HepG2 (cell line): ENCODE data around the gene LCLAT1. TPM values are rescaled to one million over a fixed set of nuclear protein-coding genes. Genes with fewer than 3 reads are reported as not detected.

Experiments used
- ATAC-seq: fragments of 200-7000 bp; cut with Tn5 transposase; 3 replicates; pipeline ENCODE4 v1.9.1; 2020; ENCODE audit warnings: mild to moderate bottlenecking, moderate library complexity
- BruUV-seq: library from RNA; stranded (reverse); fragments of 400-500 nt; replicated peaks from 2 replicates; lab custom pipeline; 2021; lab: Mats Ljungman, UMichigan
- CTCF ChIA-PET: fragments of 300-600 bp; formaldehyde crosslinking; extraction: SDS; loops from one replicate; lab custom pipeline; 2021; ENCODE audit warnings: low total read pairs, inconsistent platforms, low intra/inter-chr PET ratio; lab: Yijun Ruan, JAX
- POLR2A ChIA-PET: fragments of 350-600 bp; sonication (Branson Sonifier 250); formaldehyde crosslinking; loops from one replicate; lab custom pipeline; 2020; ENCODE audit warnings: antibody characterized with exemption, inconsistent platforms; lab: Yijun Ruan, JAX
- DNase-seq: peaks from one replicate; pipeline ENCODE4 v3.0.0-alpha.2; 2015; ENCODE audit warnings: low spot score
- FAIRE-seq: peaks from 3 replicates; lab custom pipeline; 2011; peaks lifted over from hg19 to GRCh38; lab: Jason Lieb, UNC
- H2AFZ ChIP-seq: one replicate; pipeline ENCODE4 v1.6.1; 2011; ENCODE audit warnings: low read length, inconsistent platforms
- H3K27ac ChIP-seq: fragments of 300-600 bp; 3 replicates; pipeline ENCODE4 v1.8.0; 2011; ENCODE audit warnings: mixed run types, mild to moderate bottlenecking, mixed read lengths, low read length, inconsistent platforms; ENCODE audit not compliant: insufficient read depth; ENCODE audit errors: extremely low read length
- H3K27me3 ChIP-seq, 2 experiments: fragments of 200-600 bp in 1 of 2; 2 replicates in 1 of 2; 3 replicates in 1 of 2; pipeline versions ENCODE4 v1.6.0 to v1.8.0; 2011; ENCODE audit warnings: low read length in 2 of 2, mild to moderate bottlenecking in 2 of 2, moderate library complexity in 2 of 2, inconsistent platforms in 1 of 2; ENCODE audit not compliant: insufficient read depth in 2 of 2, control insufficient read depth in 1 of 2
- H3K36me3 ChIP-seq, 2 experiments: fragments of 200-600 bp in 1 of 2; replicated peaks in 1 of 2; 2 replicates in 1 of 2; 3 replicates in 1 of 2; pipeline versions ENCODE4 v1.5.1 to v1.8.0; 2011; ENCODE audit warnings: low read length in 2 of 2, inconsistent platforms in 1 of 2; ENCODE audit not compliant: insufficient read depth in 2 of 2, control insufficient read depth in 1 of 2
- H3K4me1 ChIP-seq: 2 replicates; pipeline ENCODE4 v1.5.1; 2012; ENCODE audit warnings: low read length, inconsistent platforms; ENCODE audit not compliant: insufficient read depth
- H3K4me2 ChIP-seq: 2 replicates; pipeline ENCODE4 v1.6.0; 2011; ENCODE audit warnings: low read depth, low read length, inconsistent platforms
- H3K4me3 ChIP-seq, 3 experiments: fragments of 200-600 bp in 1 of 3; sonication (generic), shearing (Covaris generic) in 1 of 3; replicated peaks in 1 of 3; 2 replicates each; pipeline ENCODE4 v1.5.1; 2011 to 2016; ENCODE audit warnings: low read length in 3 of 3, inconsistent platforms in 2 of 3, low read depth in 2 of 3, mild to moderate bottlenecking in 2 of 3, control low read depth in 1 of 3, mixed read lengths in 1 of 3; ENCODE audit not compliant: insufficient read depth in 1 of 3
- H3K79me2 ChIP-seq: one replicate; pipeline ENCODE4 v1.6.1; 2011; ENCODE audit warnings: low read length, inconsistent platforms; ENCODE audit not compliant: insufficient read depth
- H3K9ac ChIP-seq: 2 replicates; pipeline ENCODE4 v1.6.0; 2011; ENCODE audit warnings: mild to moderate bottlenecking, low read depth, low read length, inconsistent platforms; ENCODE audit not compliant: insufficient read depth
- H3K9me3 ChIP-seq: 2 replicates; pipeline ENCODE4 v1.5.1; 2012; ENCODE audit warnings: mild to moderate bottlenecking, low read length
- H4K20me1 ChIP-seq: 2 replicates; pipeline ENCODE4 v1.6.0; 2011; ENCODE audit warnings: inconsistent platforms, mild to moderate bottlenecking, low read length, moderate library complexity; ENCODE audit not compliant: insufficient read depth
- MEF2D ChIP-seq: sonication (generic); formaldehyde crosslinking; IDR thresholded peaks from 2 replicates; pipeline ENCODE4 v1.5.1; 2020; ENCODE audit warnings: mild to moderate bottlenecking, missing genetic modification reagents
- NR1H2 ChIP-seq: sonication (generic); formaldehyde crosslinking; IDR thresholded peaks from 2 replicates; pipeline ENCODE4 v1.8.1; 2022; ENCODE audit warnings: low read depth, missing genetic modification reagents, borderline replicate concordance
- SATB2 ChIP-seq: sonication (generic); formaldehyde crosslinking; IDR thresholded peaks from 2 replicates; pipeline ENCODE4 v1.5.0; 2020; ENCODE audit warnings: missing genetic modification reagents
- ZNF564 ChIP-seq: sonication (generic); formaldehyde crosslinking; IDR thresholded peaks from 2 replicates; pipeline ENCODE4 v1.8.1; 2023; ENCODE audit warnings: mild to moderate bottlenecking, missing genetic modification reagents
- WGBS: methylation state at CpG from one replicate; pipeline ENCODE4 v1.1.6; 2017; ENCODE audit warnings: low lambda C conversion rate; 5-methylcytosine and 5-hydroxymethylcytosine counted together
- in situ Hi-C: cut with HindIII; loops from 2 replicates; pipeline ENCODE4 v1.10.0; 2017; ENCODE audit warnings: low pct_unique_long_range_greater_than_20kb; ENCODE audit not compliant: extremely low pct_ligation_motif_present
- intact Hi-C: fragments of 100-400 bp; cut with micrococcal nuclease; formaldehyde crosslinking; loops from one replicate; pipeline ENCODE4 v1.10.0; 2022; ENCODE audit not compliant: unreplicated experiment
- polyA plus RNA-seq, 8 experiments: library from polyadenylated mRNA; depleted of rRNA in 3 of 8; stranded (reverse) in 7 of 8; unstranded in 1 of 8; fragments of >200 nt; fragmentation: Illumina TruSeq in 4 of 8; extraction: Trizol in 4 of 8; gene quantifications; 2 replicates each; pipeline versions ENCODE4 v1.2.1 to v1.2.3, GENCODE V29; 2011 to 2016; ENCODE audit warnings: low read depth in 4 of 8, missing spikeins in 1 of 8, mixed read lengths in 1 of 8; ENCODE audit not compliant: insufficient read depth in 1 of 8
- total RNA-seq, 5 experiments: library from RNA; depleted of rRNA; stranded (reverse); fragments of >200 nt; fragmentation: Illumina TruSeq; extraction: Trizol; gene quantifications; 2 replicates each; pipeline ENCODE4 v1.2.3, GENCODE V29; 2016; ENCODE audit warnings: low read depth in 1 of 5

LCLAT1 gene
- total and polyA plus RNA-seq, 2 of the 13 experiments (the other 11 are each of a cell fraction or from before 2014, with no cell fraction given), result 18.0 to 28.0 TPM

- no peak for FAIRE-seq
- no peak overlapping the region for H3K4me3 ChIP-seq
- no peak overlapping the region for H2AFZ ChIP-seq
- 94% methylated on average over 5 of the region's 5 CpGs for WGBS
- peak overlapping the region; percentile 37 for H3K27ac ChIP-seq
- no peaks in the 10 kb centered on the region for H3K27me3 ChIP-seq
- BruUV-seq, result no TSS peak
- H3K9ac ChIP-seq, result no peak overlapping the region
- ATAC-seq, result no peak
- TF ChIP-seq MEF2D (CRISPR knock-in tag), result 0 out of 2 replicates have a peak, but pooled peaks have one; percentile 29
- TF ChIP-seq ZNF564, result no peak
- intact Hi-C loops (no loop called here), in situ Hi-C loops (loop anchor here (5.0 kb wide), 1 partner anchor 62 kb away; the partner anchor contains the start of gene LCLAT1)
- POLR2A ChIA-PET, result no interaction called here
- H3K36me3 ChIP-seq, result no peaks in the 10 kb centered on the region
- CTCF ChIA-PET, result no interaction called here
- DNase-seq, result no peak
- no peaks in the 10 kb centered on the region for H3K9me3 ChIP-seq
- H3K4me1 ChIP-seq, result peaks cover 69% of the 10 kb centered on the region
- no peaks in the 10 kb centered on the region for H4K20me1 ChIP-seq
- H3K4me2 ChIP-seq, result no peak overlapping the region
- peaks cover 33% of the 10 kb centered on the region for H3K79me2 ChIP-seq
Observed at GRCh38 chr2:30509716-30510115, 62.7 kb downstream of the LCLAT1 start.

GRCh38 chr2:30510409-30510808 is 63.4 kb downstream of the LCLAT1 start:
- H3K79me2 ChIP-seq, result peaks cover 35% of the 10 kb centered on the region
- POLR2A ChIA-PET, result no interaction called here
- no peak for DNase-seq
- H3K27me3 ChIP-seq, result no peaks in the 10 kb centered on the region
- TF ChIP-seq SATB2 (CRISPR knock-in tag) (0 out of 2 replicates have a peak, but pooled peaks have one; percentile 43), NR1H2 (CRISPR knock-in tag) (no peak)
- TF ChIP-seq, all 625 proteins: peak for 1
- Histone ChIP-seq H3K36me3 (no peaks in the 10 kb centered on the region), H3K4me1 (peaks cover 66% of the 10 kb centered on the region), H4K20me1 (no peaks in the 10 kb centered on the region), H3K4me3 (no peak overlapping the region), H3K9me3 (no peaks in the 10 kb centered on the region), H3K9ac (no peak overlapping the region), H3K27ac (peak overlapping the region; percentile 37), H2AFZ (no peak overlapping the region), H3K4me2 (peak overlapping the region; percentile 57)
- WGBS, result 88% methylated on average over 4 of the region's 4 CpGs
- FAIRE-seq (no peak), ATAC-seq (no peak)
- no TSS peak for BruUV-seq
- in situ Hi-C loops (no loop called here), intact Hi-C loops (no loop called here)
- CTCF ChIA-PET, result no interaction called here
